CD4-positive, alpha-beta memory T cell (primary cell): Measurements from ENCODE around the gene IFNA17. TPM values are rescaled to one million over a fixed set of nuclear protein-coding genes. Genes with fewer than 3 reads are reported as not detected.

Experiments
- CTCF ChIA-PET: fragments of 350-600 bp; sonication (Branson Sonifier 250); formaldehyde crosslinking; loops from one replicate; lab custom pipeline; 2021; ENCODE audit warnings: inconsistent platforms; ENCODE audit not compliant: partially characterized antibody; lab: Charles Lee
- POLR2A ChIA-PET: fragments of 350-600 bp; sonication (Branson Sonifier 250); formaldehyde crosslinking; loops from one replicate; lab custom pipeline; 2021; ENCODE audit not compliant: partially characterized antibody; lab: Charles Lee
- DNase-seq, 5 donors: peaks; one replicate each; pipeline versions ENCODE4 v3.0.0 to v3.0.0-alpha.2; 2020 to 2022; ENCODE audit warnings: mixed read lengths in 1 of 5
- H3K27ac ChIP-seq: one replicate; pipeline ENCODE4 v1.7.0; 2013; ENCODE audit warnings: low read depth, low read length
- H3K27me3 ChIP-seq: 2 replicates; pipeline ENCODE4 v1.7.0; 2013; ENCODE audit warnings: mild to moderate bottlenecking, low read length, moderate library complexity; ENCODE audit not compliant: insufficient read depth
- H3K36me3 ChIP-seq: 2 replicates; pipeline ENCODE4 v1.7.0; 2013; ENCODE audit warnings: mild to moderate bottlenecking, low read length, moderate library complexity; ENCODE audit not compliant: insufficient read depth
- H3K4me1 ChIP-seq: 2 replicates; pipeline ENCODE4 v1.7.0; 2013; ENCODE audit warnings: mild to moderate bottlenecking, low read length, moderate library complexity; ENCODE audit not compliant: insufficient read depth
- H3K4me3 ChIP-seq, 2 donors: one replicate each; pipeline ENCODE4 v1.7.0; 2013; ENCODE audit warnings: low read length in 2 of 2, mild to moderate bottlenecking in 1 of 2
- H3K9me3 ChIP-seq, 2 donors: one replicate each; pipeline ENCODE4 v1.7.0; 2013; ENCODE audit warnings: low read length in 2 of 2, control low read depth in 1 of 2; ENCODE audit not compliant: control insufficient read depth in 1 of 2
- H3K27ac Mint-ChIP-seq, 7 donors: one replicate each; pipeline ENCODE4 v1.8.0; 2020 to 2021; ENCODE audit warnings: mixed read lengths in 7 of 7, mild to moderate bottlenecking in 6 of 7, inconsistent platforms in 3 of 7, moderate library complexity in 3 of 7
- H3K27me3 Mint-ChIP-seq, 2 donors: one replicate each; pipeline ENCODE4 v1.8.0; 2020 to 2021; ENCODE audit warnings: mixed read lengths in 2 of 2
- H3K36me3 Mint-ChIP-seq, 2 donors: one replicate each; pipeline ENCODE4 v1.8.0; 2020 to 2021; ENCODE audit warnings: mixed read lengths in 2 of 2, inconsistent platforms in 1 of 2, mild to moderate bottlenecking in 1 of 2
- H3K4me1 Mint-ChIP-seq, 4 donors: one replicate each; pipeline ENCODE4 v1.8.0; 2020 to 2021; ENCODE audit warnings: mixed read lengths in 4 of 4, mild to moderate bottlenecking in 1 of 4
- H3K4me3 Mint-ChIP-seq, 8 donors: one replicate each; pipeline ENCODE4 v1.8.0; 2020 to 2021; ENCODE audit warnings: mixed read lengths in 8 of 8, mild to moderate bottlenecking in 7 of 8, moderate library complexity in 6 of 8, inconsistent platforms in 3 of 8
- H3K9me3 Mint-ChIP-seq, 8 donors: one replicate each; pipeline ENCODE4 v1.8.0; 2020 to 2021; ENCODE audit warnings: mixed read lengths in 8 of 8, mild to moderate bottlenecking in 5 of 8, inconsistent platforms in 3 of 8, moderate library complexity in 1 of 8
- intact Hi-C: fragments of 100-400 bp; cut with micrococcal nuclease; formaldehyde crosslinking; loops from one replicate; pipeline ENCODE4 v1.15.1; 2023
- polyA plus RNA-seq, 2 donors: library from polyadenylated mRNA; unstranded; fragments of 300-500 nt; fragmentation: Illumina TruSeq; gene quantifications; one replicate each; pipeline ENCODE4 v1.2.3, GENCODE V29; 2021
- total RNA-seq, 2 experiments: library from RNA; stranded (reverse); gene quantifications; one replicate each; pipeline ENCODE4 v1.2.3, GENCODE V29; 2021

The IFNA17 gene
- total RNA-seq = not detected
- polyA plus RNA-seq = not detected

DNA sequence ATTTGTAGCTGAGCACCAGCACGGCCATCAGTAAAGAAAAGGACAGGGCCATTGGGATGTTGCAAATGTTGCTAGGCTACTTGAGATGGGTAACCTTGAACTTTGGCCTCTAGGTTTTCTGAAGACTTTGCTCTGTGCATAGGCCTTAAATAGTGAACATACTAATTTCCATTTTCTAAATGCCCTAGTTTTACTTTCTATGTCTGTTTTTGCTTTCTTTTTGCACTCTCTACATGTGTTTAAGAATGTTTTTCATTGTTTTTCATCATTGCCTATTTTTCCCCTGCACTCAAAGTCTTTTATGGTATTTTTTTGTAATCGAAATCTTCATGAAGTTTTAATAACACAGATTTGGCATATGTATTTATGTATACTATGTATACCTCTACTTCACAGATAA, at the start of gene IFNA17:
IFNA17 (minus strand) TSS at position 101 of the 400 bp plus-strand sequence; CDS start at position 52, 49 bp downstream.
- peaks cover 0 to 10% of the 10 kb centered on the region in 2 donors for H3K27me3 Mint-ChIP-seq
- DNase-seq = no peak
- H3K4me1 ChIP-seq = no peaks in the 10 kb centered on the region
- no peak within 1 kb of the TSS for H3K4me3 ChIP-seq
- no peaks in the 10 kb centered on the region for H3K27me3 ChIP-seq
- H3K4me3 Mint-ChIP-seq = no peak within 1 kb of the TSS
- H3K36me3 Mint-ChIP-seq = no peaks in the 10 kb centered on the region
- no peaks in the 10 kb centered on the region for H3K36me3 ChIP-seq
- no peaks in the 10 kb centered on the region for H3K9me3 ChIP-seq
- H3K4me1 Mint-ChIP-seq = no peaks in the 10 kb centered on the region
- ChIA-PET POLR2A (no interaction called here), CTCF (no interaction called here)
- H3K9me3 Mint-ChIP-seq = no peaks in the 10 kb centered on the region
- peak within 1 kb of the TSS in 1 of 7 donors; percentile 6 for H3K27ac Mint-ChIP-seq
- intact Hi-C loops = no loop called here
- H3K27ac ChIP-seq = no peak within 1 kb of the TSS

DNA sequence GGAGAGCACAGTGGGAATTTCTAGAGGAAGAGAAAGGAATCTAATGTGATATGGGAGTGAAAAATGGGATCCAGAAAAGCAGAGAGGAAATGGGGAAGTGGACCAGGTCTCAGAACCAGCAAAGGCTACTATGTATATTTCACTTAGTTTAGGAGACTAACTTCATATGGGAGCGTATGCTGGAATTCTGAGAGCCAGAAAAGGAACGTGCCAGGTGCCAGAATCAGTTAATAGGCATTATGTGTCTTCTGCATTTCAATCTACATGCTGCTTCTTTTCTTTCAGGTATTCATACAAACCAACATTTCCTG, 40.3 kb upstream of the IFNA17 start:
- Histone ChIP-seq H3K27me3 (no peaks in the 10 kb centered on the region), H3K4me3 (no peak overlapping the region), H3K36me3 (no peaks in the 10 kb centered on the region), H3K27ac (no peak overlapping the region), H3K9me3 (no peaks in the 10 kb centered on the region), H3K4me1 (no peaks in the 10 kb centered on the region)
- POLR2A ChIA-PET = no interaction called here
- intact Hi-C loops = no loop called here
- H3K36me3 Mint-ChIP-seq = no peaks in the 10 kb centered on the region
- H3K9me3 Mint-ChIP-seq = peaks cover 0 to 9% (median 3%) of the 10 kb centered on the region in 8 donors
- no peak overlapping the region for H3K27ac Mint-ChIP-seq
- CTCF ChIA-PET = interaction anchor here (1.3 kb wide), 1 partner anchor 55 kb away, joined by 3 read pairs; no protein-coding TSS in a partner anchor
- H3K27me3 Mint-ChIP-seq = peaks cover 7 to 14% of the 10 kb centered on the region in 2 donors
- H3K4me1 Mint-ChIP-seq = peaks cover 0 to 5% (median 4%) of the 10 kb centered on the region in 4 donors
- DNase-seq = no peak
- no peak overlapping the region for H3K4me3 Mint-ChIP-seq

DNA sequence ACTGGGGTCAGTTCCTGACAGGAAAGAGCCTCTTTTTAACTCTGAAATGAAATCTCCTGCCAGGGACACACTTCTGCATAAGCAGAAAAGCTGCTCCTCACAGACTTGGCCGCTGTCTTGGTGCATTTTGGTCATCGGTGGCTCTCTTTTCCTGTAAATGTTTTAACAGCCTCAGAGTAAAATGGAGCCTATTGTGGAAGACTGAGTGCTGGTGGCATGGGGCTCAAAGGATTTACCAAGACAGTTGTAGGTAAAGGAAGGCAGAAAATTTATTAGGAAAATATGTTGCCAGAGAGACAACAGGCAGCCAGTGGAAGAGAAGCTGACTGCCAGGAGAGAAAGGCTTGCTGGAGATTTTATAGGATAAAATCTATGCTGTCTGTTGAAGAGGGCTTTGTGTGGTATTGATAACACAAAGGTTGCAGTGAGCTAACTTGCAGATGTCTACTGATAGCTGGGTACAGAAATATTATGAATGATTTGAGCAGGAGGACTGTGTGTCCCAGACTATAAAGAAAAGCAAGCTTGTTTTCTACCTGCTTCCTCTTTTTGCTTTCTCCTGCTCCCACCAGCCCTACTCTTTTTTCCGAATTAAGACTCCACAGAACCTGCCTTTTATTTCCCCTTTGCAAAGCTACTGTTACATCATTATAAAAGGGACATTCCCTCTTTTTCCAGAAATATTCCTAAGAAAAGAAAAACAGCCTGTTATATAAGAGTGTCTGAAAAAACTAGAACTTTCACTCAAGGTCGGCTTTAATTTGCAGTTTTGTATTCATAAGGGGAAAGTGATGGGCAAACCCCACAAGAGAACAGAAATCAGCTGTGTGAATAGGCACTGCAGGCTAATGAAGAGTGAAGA, 39.7 kb upstream of the IFNA17 start:
- H3K9me3 ChIP-seq = no peaks in the 10 kb centered on the region
- Mint-ChIP-seq H3K27me3 (peaks cover 6 to 13% of the 10 kb centered on the region in 2 donors), H3K4me1 (peaks cover 0 to 5% (median 4%) of the 10 kb centered on the region in 4 donors), H3K4me3 (no peak overlapping the region), H3K36me3 (no peaks in the 10 kb centered on the region), H3K9me3 (peaks cover 0 to 4% (median 1%) of the 10 kb centered on the region in 8 donors), H3K27ac (no peak overlapping the region)
- DNase-seq = no peak
- H3K27me3 ChIP-seq = no peaks in the 10 kb centered on the region
- intact Hi-C loops = no loop called here
- no peaks in the 10 kb centered on the region for H3K36me3 ChIP-seq
- POLR2A ChIA-PET = no interaction called here
- H3K27ac ChIP-seq = no peak overlapping the region
- no peaks in the 10 kb centered on the region for H3K4me1 ChIP-seq
- no peak overlapping the region for H3K4me3 ChIP-seq
- CTCF ChIA-PET = interaction anchor here (1.3 kb wide), 1 partner anchor 54 kb away, joined by 3 read pairs; no protein-coding TSS in a partner anchor

GRCh38 chr9:21266733-21267484, 38.9 kb upstream of the IFNA17 start:
- H3K4me1 ChIP-seq = no peaks in the 10 kb centered on the region
- CTCF ChIA-PET = interaction anchor here (1.3 kb wide), 1 partner anchor 53 kb away, joined by 3 read pairs; no protein-coding TSS in a partner anchor
- no peak overlapping the region for H3K27ac ChIP-seq
- H3K27me3 ChIP-seq = no peaks in the 10 kb centered on the region
- intact Hi-C loops = no loop called here
- H3K36me3 ChIP-seq = no peaks in the 10 kb centered on the region
- Mint-ChIP-seq H3K36me3 (no peaks in the 10 kb centered on the region), H3K27me3 (peaks cover 2 to 9% of the 10 kb centered on the region in 2 donors), H3K9me3 (peaks cover 0 to 4% (median 0%) of the 10 kb centered on the region in 8 donors), H3K4me3 (no peak overlapping the region), H3K4me1 (peaks cover 0 to 5% (median 4%) of the 10 kb centered on the region in 4 donors), H3K27ac (no peak overlapping the region)
- POLR2A ChIA-PET = no interaction called here
- DNase-seq = no peak
- no peaks in the 10 kb centered on the region for H3K9me3 ChIP-seq
- H3K4me3 ChIP-seq = no peak overlapping the region

- peaks cover 0 to 3% (median 0%) of the 10 kb centered on the region in 8 donors for H3K9me3 Mint-ChIP-seq
- H3K4me3 ChIP-seq = no peak overlapping the region
- H3K4me1 ChIP-seq = no peaks in the 10 kb centered on the region
- ChIA-PET CTCF (interaction anchor here (0.5 to 1.9 kb wide), 3 partner anchors 13 to 798 kb away, joined by 3 to 10 read pairs (median 3); no protein-coding TSS in a partner anchor), POLR2A (no interaction called here)
- peaks cover 2 to 3% of the 10 kb centered on the region in 2 donors for H3K27me3 Mint-ChIP-seq
- peaks cover 0 to 5% (median 4%) of the 10 kb centered on the region in 4 donors for H3K4me1 Mint-ChIP-seq
- no peaks in the 10 kb centered on the region for H3K36me3 Mint-ChIP-seq
- H3K9me3 ChIP-seq = no peaks in the 10 kb centered on the region
- intact Hi-C loops = no loop called here
- no peak overlapping the region for H3K4me3 Mint-ChIP-seq
- peak overlapping the region in 1 of 7 donors; percentile 62 for H3K27ac Mint-ChIP-seq
- H3K27ac ChIP-seq = no peak overlapping the region
- no peak for DNase-seq
- H3K36me3 ChIP-seq = no peaks in the 10 kb centered on the region
- H3K27me3 ChIP-seq = no peaks in the 10 kb centered on the region
Measured at GRCh38 chr9:21265421-21266189, 37.6 kb upstream of the IFNA17 start.

- CTCF ChIA-PET = no interaction called here
- H3K4me1 ChIP-seq = peaks cover 7% of the 10 kb centered on the region
- Mint-ChIP-seq H3K9me3 (no peaks in the 10 kb centered on the region), H3K4me3 (no peak overlapping the region), H3K4me1 (peaks cover 3 to 6% (median 5%) of the 10 kb centered on the region in 4 donors), H3K36me3 (no peaks in the 10 kb centered on the region), H3K27ac (no peak overlapping the region), H3K27me3 (peaks cover 2 to 4% of the 10 kb centered on the region in 2 donors)
- H3K9me3 ChIP-seq = no peaks in the 10 kb centered on the region
- no peak overlapping the region for H3K27ac ChIP-seq
- DNase-seq = no peak
- POLR2A ChIA-PET = no interaction called here
- H3K27me3 ChIP-seq = no peaks in the 10 kb centered on the region
- no peaks in the 10 kb centered on the region for H3K36me3 ChIP-seq
- intact Hi-C loops = no loop called here
- H3K4me3 ChIP-seq = no peak overlapping the region
Measured at GRCh38 chr9:21255538-21256212, 27.7 kb upstream of the IFNA17 start.
